ENCODE results near the gene UHRF1. TPM values are rescaled to one million over a fixed set of nuclear protein-coding genes. Genes with fewer than 3 reads are reported as not detected.
A peak's percentile ranks its signal among the peaks of the same experiment; 100 is the strongest.

The UHRF1 gene
- polyA plus RNA-seq, 1 of the 3 experiments (the other 2 are of a cell fraction) = 43.4 TPM

- H3K9me3 ChIP-seq = no peaks in the 10 kb centered on the region
- no peaks in the 10 kb centered on the region for H3K9me2 ChIP-seq
- peaks cover 32% of the 10 kb centered on the region for H3F3A ChIP-seq (replicated peaks; ENCODE audit: insufficient read depth)
- H3K79me2 ChIP-seq (ENCODE audit: insufficient read depth) = peaks cover 8% of the 10 kb centered on the region
- 0 out of 2 replicates have a peak overlapping the region, but pooled peaks have one; percentile 22 for H2AFZ ChIP-seq (ENCODE audit: low read depth)
- no peak overlapping the region for H3K4me3 ChIP-seq (ENCODE audit: low read depth in 2 of 2, low read length in 1 of 2)
- no peak overlapping the region for H3K27ac ChIP-seq (ENCODE audit: low read depth in 2 of 2, low read length in 1 of 2)
- no peaks in the 10 kb centered on the region for H3K27me3 ChIP-seq (ENCODE audit: insufficient read depth)
- TF ChIP-seq CTCF (IDR thresholded peaks at IDR 0.05) (no peak), GABPA (IDR thresholded peaks at IDR 0.05; ENCODE audit: low read depth) (no peak), FOXJ3 (CRISPR knock-in tag; IDR thresholded peaks at IDR 0.05) (no peak), CHD2 (IDR thresholded peaks at IDR 0.05; ENCODE audit: low read length, partially characterized antibody) (no peak), RXRA (IDR thresholded peaks at IDR 0.05; ENCODE audit: borderline replicate concordance, low read depth) (no peak), MXI1 (IDR thresholded peaks at IDR 0.05; ENCODE audit: low read depth, low read length) (no peak), RAD21 (IDR thresholded peaks at IDR 0.05; ENCODE audit: low read length) (no peak), TCF12 (IDR thresholded peaks at IDR 0.05) (no peak)
- H3K9ac ChIP-seq = no peak overlapping the region
- peaks cover under 1 to 2% of the 10 kb centered on the region in 2 experiments; a peak in 1 of 4 replicates for H3K4me1 ChIP-seq (ENCODE audit: control insufficient read depth in 1 of 2, insufficient read depth in 2 of 2, low read depth in 1 of 2, low read length in 1 of 2)
- POLR2A ChIA-PET = no interaction called here
- WGBS (ENCODE audit: low lambda C conversion rate) = 77% methylated on average over 6 of the region's 6 CpGs
- H3K4me2 ChIP-seq = no peak overlapping the region
- DNase-seq = no peak
- H4K20me1 ChIP-seq (ENCODE audit: insufficient read depth) = 0 out of 2 replicates have a peak, but pooled peaks cover under 1% of the 10 kb centered on the region
- CTCF ChIA-PET = interaction anchor here (0.6 to 8.7 kb wide), 10 partner anchors 14 to 790 kb away, joined by 3 to 121 read pairs (median 10); partner anchors contain the start of gene UHRF1
- no peaks in the 10 kb centered on the region for H3K36me3 ChIP-seq (replicated peaks in 1 of 2; ENCODE audit: control insufficient read depth in 1 of 2, insufficient read depth in 2 of 2, low read length in 1 of 2)
Measured at GRCh38 chr19:4871711-4872110, 37.6 kb upstream of the UHRF1 start.

GRCh38 chr19:4873930-4874329, 35.4 kb upstream of the UHRF1 start:
- no peaks in the 10 kb centered on the region; a peak in 1 of 4 replicates for H3K4me1 ChIP-seq (ENCODE audit: control insufficient read depth in 1 of 2, insufficient read depth in 2 of 2, low read depth in 1 of 2, low read length in 1 of 2)
- no peak overlapping the region for H3K4me3 ChIP-seq (ENCODE audit: low read depth in 2 of 2, low read length in 1 of 2)
- H3K27me3 ChIP-seq (ENCODE audit: insufficient read depth) = no peaks in the 10 kb centered on the region
- CTCF ChIA-PET = interaction anchor here (0.9 to 8.7 kb wide), 12 partner anchors 10 to 175 kb away, joined by 3 to 121 read pairs (median 4); partner anchors contain the start of gene UHRF1
- H3K9me3 ChIP-seq = no peaks in the 10 kb centered on the region
- no peaks in the 10 kb centered on the region for H4K20me1 ChIP-seq (ENCODE audit: insufficient read depth)
- no peak for DNase-seq
- H3K9ac ChIP-seq = no peak overlapping the region
- no peak overlapping the region for H3K4me2 ChIP-seq
- H2AFZ ChIP-seq (ENCODE audit: low read depth) = no peak overlapping the region
- no peaks in the 10 kb centered on the region for H3K9me2 ChIP-seq
- TF ChIP-seq RXRA (IDR thresholded peaks at IDR 0.05; ENCODE audit: borderline replicate concordance, low read depth) (no peak), REST (IDR thresholded peaks at IDR 0.05; ENCODE audit: low read depth, low read length) (no peak), RCOR1 (IDR thresholded peaks at IDR 0.05; ENCODE audit: low read length) (no peak), IRF3 (IDR thresholded peaks at IDR 0.05; ENCODE audit: low read depth, low read length) (no peak), USF1 (IDR thresholded peaks at IDR 0.05; ENCODE audit: borderline replicate concordance, low read depth) (no peak), FOXM1 (IDR thresholded peaks at IDR 0.05; ENCODE audit: low read depth) (no peak)
- WGBS (ENCODE audit: low lambda C conversion rate) = 86% methylated on average over 3 of the region's 3 CpGs
- H3K27ac ChIP-seq (ENCODE audit: low read depth in 2 of 2, low read length in 1 of 2) = no peak overlapping the region
- peaks cover 22% of the 10 kb centered on the region for H3F3A ChIP-seq (replicated peaks; ENCODE audit: insufficient read depth)
- no peaks in the 10 kb centered on the region for H3K36me3 ChIP-seq (replicated peaks in 1 of 2; ENCODE audit: control insufficient read depth in 1 of 2, insufficient read depth in 2 of 2, low read length in 1 of 2)
- H3K79me2 ChIP-seq (ENCODE audit: insufficient read depth) = no peaks in the 10 kb centered on the region; the same call in 1 of the 2 replicates
- POLR2A ChIA-PET = no interaction called here

Measured in SK-N-SH (cell line).